ENCODE data around the gene KRTAP4-2. TPM values are rescaled to one million over a fixed set of nuclear protein-coding genes. Genes with fewer than 3 reads are reported as not detected.
"Not testable (repeated sequence)": the region's sequence is repeated elsewhere in the genome, so short reads cannot be mapped to it uniquely, and the experiment has no call there.

Gene KRTAP4-2
- polyA plus RNA-seq, 1 experiment = not detected

DNA sequence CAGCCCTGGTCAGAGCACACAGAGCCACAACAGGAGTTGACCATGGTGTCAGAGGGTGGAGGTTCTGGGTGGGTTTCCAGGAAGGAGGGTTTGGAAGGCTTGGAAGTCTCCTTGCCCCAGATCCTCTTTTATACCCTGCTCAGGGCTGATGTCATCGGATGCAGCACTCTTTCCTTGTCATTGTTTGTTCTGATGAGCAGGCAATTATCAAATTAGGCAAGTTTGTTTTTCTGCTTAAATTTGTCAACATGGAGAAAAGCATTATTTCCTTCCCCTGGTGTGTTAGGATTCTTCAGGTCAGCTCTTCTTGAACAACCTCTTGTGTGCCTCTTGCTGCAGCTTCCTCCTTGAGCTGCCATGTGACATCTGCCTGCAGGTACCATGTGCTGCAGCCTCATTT lies 17.4 kb downstream of the KRTAP4-2 start, which contains the start of gene KRTAP4-4:
KRTAP4-4 (minus strand) TSS at position 101 of the 400 bp plus-strand sequence; CDS start at position 44, 57 bp downstream.
- H3K36me3 ChIP-seq (ENCODE audit: control insufficient read depth, insufficient read depth, low read length) = no peaks in the 10 kb centered on the region
- DNase-seq (ENCODE audit: low read depth) = no peak
- ChIA-PET CTCF (no interaction called here), POLR2A (no interaction called here)
- H3K27me3 ChIP-seq (ENCODE audit: control insufficient read depth, insufficient read depth, low read length) = no peaks in the 10 kb centered on the region
- H3K4me3 ChIP-seq (ENCODE audit: low read depth, low read length) = no peak within 1 kb of the TSS
- TF ChIP-seq, protein P1, sequence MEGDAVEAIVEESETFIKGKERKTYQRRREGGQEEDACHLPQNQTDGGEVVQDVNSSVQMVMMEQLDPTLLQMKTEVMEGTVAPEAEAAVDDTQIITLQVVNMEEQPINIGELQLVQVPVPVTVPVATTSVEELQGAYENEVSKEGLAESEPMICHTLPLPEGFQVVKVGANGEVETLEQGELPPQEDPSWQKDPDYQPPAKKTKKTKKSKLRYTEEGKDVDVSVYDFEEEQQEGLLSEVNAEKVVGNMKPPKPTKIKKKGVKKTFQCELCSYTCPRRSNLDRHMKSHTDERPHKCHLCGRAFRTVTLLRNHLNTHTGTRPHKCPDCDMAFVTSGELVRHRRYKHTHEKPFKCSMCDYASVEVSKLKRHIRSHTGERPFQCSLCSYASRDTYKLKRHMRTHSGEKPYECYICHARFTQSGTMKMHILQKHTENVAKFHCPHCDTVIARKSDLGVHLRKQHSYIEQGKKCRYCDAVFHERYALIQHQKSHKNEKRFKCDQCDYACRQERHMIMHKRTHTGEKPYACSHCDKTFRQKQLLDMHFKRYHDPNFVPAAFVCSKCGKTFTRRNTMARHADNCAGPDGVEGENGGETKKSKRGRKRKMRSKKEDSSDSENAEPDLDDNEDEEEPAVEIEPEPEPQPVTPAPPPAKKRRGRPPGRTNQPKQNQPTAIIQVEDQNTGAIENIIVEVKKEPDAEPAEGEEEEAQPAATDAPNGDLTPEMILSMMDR (IDR thresholded peaks at IDR 0.05; ENCODE audit: insufficient read depth, low read depth, low read length) = no peak

- CTCF ChIA-PET; H3K36me3 ChIP-seq (ENCODE audit: control insufficient read depth, insufficient read depth, low read length); H3K4me3 ChIP-seq (ENCODE audit: low read depth, low read length); H3K27me3 ChIP-seq (ENCODE audit: control insufficient read depth, insufficient read depth, low read length); DNase-seq (ENCODE audit: low read depth); POLR2A ChIA-PET: not testable (repeated sequence)
These were observed 17.8 kb downstream of the KRTAP4-2 start for GRCh38 chr17:41160190-41160589.

- ChIA-PET POLR2A (no interaction called here), CTCF (no interaction called here)
- no peak for DNase-seq (ENCODE audit: low read depth)
These were observed 24.2 kb downstream of the KRTAP4-2 start for GRCh38 chr17:41153856-41154255.

GRCh38 chr17:41151525-41151924 lies 26.5 kb downstream of the KRTAP4-2 start:
- POLR2A ChIA-PET = no interaction called here

More at GRCh38 chr17:41153856-41154255, 24.2 kb downstream of the KRTAP4-2 start:
- Histone ChIP-seq H3K27me3 (ENCODE audit: control insufficient read depth, insufficient read depth, low read length) (no peaks in the 10 kb centered on the region), H3K4me3 (ENCODE audit: low read depth, low read length) (no peak overlapping the region), H3K36me3 (ENCODE audit: control insufficient read depth, insufficient read depth, low read length) (no peaks in the 10 kb centered on the region)
- TF ChIP-seq, protein P1 (IDR thresholded peaks at IDR 0.05; ENCODE audit: insufficient read depth, low read depth, low read length) = no peak

GRCh38 chr17:41150026-41150425 lies 28.0 kb downstream of the KRTAP4-2 start:
- POLR2A ChIA-PET = no interaction called here
- CTCF ChIA-PET = no interaction called here
- Histone ChIP-seq H3K27me3 (ENCODE audit: control insufficient read depth, insufficient read depth, low read length) (no peaks in the 10 kb centered on the region), H3K36me3 (ENCODE audit: control insufficient read depth, insufficient read depth, low read length) (no peaks in the 10 kb centered on the region), H3K4me3 (ENCODE audit: low read depth, low read length) (no peak overlapping the region)
- TF ChIP-seq, protein P1 (IDR thresholded peaks at IDR 0.05; ENCODE audit: insufficient read depth, low read depth, low read length) = no peak
- no peak for DNase-seq (ENCODE audit: low read depth)

More at GRCh38 chr17:41151525-41151924, 26.5 kb downstream of the KRTAP4-2 start:
- Histone ChIP-seq H3K27me3 (ENCODE audit: control insufficient read depth, insufficient read depth, low read length) (no peaks in the 10 kb centered on the region), H3K36me3 (ENCODE audit: control insufficient read depth, insufficient read depth, low read length) (no peaks in the 10 kb centered on the region), H3K4me3 (ENCODE audit: low read depth, low read length) (no peak overlapping the region)
- CTCF ChIA-PET = no interaction called here
- no peak for DNase-seq (ENCODE audit: low read depth)
- TF ChIP-seq, protein P1 (IDR thresholded peaks at IDR 0.05; ENCODE audit: insufficient read depth, low read depth, low read length) = no peak

- POLR2A ChIA-PET = no interaction called here
These were observed 28.4 kb downstream of the KRTAP4-2 start, which contains the start of gene KRTAP4-5 for GRCh38 chr17:41149652-41149985. KRTAP4-5 (minus strand) TSS chr17:41149825; CDS start chr17:41149767, 58 bp downstream.

GRCh38 chr17:41148971-41149651 lies 28.9 kb downstream of the KRTAP4-2 start:
- H3K4me3 ChIP-seq (ENCODE audit: low read depth, low read length); CTCF ChIA-PET; DNase-seq (ENCODE audit: low read depth); H3K27me3 ChIP-seq (ENCODE audit: control insufficient read depth, insufficient read depth, low read length); POLR2A ChIA-PET; H3K36me3 ChIP-seq (ENCODE audit: control insufficient read depth, insufficient read depth, low read length): not testable (repeated sequence)

More at GRCh38 chr17:41149652-41149985, 28.4 kb downstream of the KRTAP4-2 start, which contains the start of gene KRTAP4-5:
- DNase-seq (ENCODE audit: low read depth) = no peak
- TF ChIP-seq, protein P1 (IDR thresholded peaks at IDR 0.05; ENCODE audit: insufficient read depth, low read depth, low read length) = no peak
- Histone ChIP-seq H3K27me3 (ENCODE audit: control insufficient read depth, insufficient read depth, low read length) (no peaks in the 10 kb centered on the region), H3K4me3 (ENCODE audit: low read depth, low read length) (no peak within 1 kb of the TSS), H3K36me3 (ENCODE audit: control insufficient read depth, insufficient read depth, low read length) (no peaks in the 10 kb centered on the region)
- CTCF ChIA-PET = no interaction called here

All from BJ (cell line).